ENCODE measurements around the gene SORBS1. TPM values are rescaled to one million over a fixed set of nuclear protein-coding genes. Genes with fewer than 3 reads are reported as not detected.
A peak's percentile ranks its signal among the peaks of the same experiment; 100 is the strongest.

The SORBS1 gene
- total RNA-seq, 1 donor, result 3.5 TPM

DNA sequence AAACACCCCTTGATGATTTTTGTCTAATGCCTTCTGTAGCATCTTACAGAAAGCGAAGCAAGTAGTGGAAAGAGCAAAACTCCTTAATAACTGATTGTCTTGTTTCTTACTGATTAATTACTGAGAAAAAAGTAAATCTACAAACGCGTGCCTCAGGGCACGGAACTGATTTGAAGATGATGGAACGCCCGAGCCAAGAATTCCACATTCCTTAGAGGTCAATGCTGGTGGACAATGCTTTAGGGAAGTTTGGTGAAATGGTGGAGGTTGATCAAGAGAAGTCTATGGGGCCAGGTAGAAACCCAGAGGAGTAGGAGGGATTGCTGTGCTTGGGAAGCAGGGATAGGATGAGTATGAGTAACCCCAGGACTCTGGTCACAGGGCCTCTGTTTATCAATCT lies 5.0 kb upstream of the SORBS1 start:
- DNase-seq (ENCODE audit: low read depth in 2 of 3, low spot score in 2 of 3), result no peak

GRCh38 chr10:95565336-95565735 lies 4.2 kb upstream of the SORBS1 start:
- no peak for DNase-seq (ENCODE audit: low read depth in 2 of 3, low spot score in 2 of 3)

- no peak for DNase-seq (ENCODE audit: low read depth in 2 of 3, low spot score in 2 of 3)
Observed at GRCh38 chr10:95564291-95564690, 3.1 kb upstream of the SORBS1 start.

DNA sequence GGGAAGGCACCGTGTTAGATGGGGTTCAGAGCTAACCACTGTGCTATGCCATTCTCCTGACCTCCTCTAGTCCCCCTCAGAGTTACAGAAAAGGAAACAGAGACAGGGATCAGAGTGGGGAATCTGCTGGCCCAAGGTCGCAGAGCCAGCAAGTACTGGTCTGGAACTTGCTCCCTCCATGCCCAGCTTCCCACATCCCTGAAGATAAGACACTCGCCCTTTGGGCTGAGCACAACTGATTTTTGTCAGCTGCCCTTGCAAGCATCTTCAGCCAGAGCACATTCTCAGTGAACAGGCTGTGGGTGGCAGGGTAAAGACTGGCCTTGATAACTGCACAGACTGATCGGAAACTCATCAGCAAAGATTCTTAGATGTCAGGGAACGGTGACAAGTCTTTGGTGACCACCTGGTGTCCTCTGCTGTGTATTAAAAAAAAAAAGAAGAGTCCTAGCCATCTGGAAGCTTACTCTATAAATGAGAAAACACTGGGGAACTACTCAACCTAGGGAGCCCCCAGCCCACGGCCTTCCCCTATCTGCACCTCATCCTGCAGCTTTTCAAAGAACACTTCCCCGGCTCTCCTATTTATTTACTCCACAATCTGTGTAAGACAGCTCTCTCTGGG lies 1.3 kb upstream of the SORBS1 start:
- DNase-seq (ENCODE audit: low read depth in 2 of 3, low spot score in 2 of 3), result no peak

DNA sequence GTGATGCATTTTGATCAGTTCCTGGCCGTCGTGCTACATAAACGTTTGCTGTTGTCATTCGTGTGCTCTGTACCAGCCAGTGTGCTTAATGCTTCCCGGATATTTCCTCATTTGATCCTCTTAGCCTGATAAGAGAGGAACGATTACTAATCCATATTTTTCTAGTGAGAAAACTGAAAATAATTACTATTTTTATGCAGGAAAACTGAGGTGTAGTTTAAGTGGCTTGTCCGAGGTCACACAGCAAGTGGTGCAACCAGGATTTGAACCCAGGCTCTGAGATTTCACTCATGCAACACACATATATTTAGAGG lies 650 bp upstream of the SORBS1 start:
- DNase-seq (ENCODE audit: low read depth in 2 of 3, low spot score in 2 of 3), result no peak

DNA sequence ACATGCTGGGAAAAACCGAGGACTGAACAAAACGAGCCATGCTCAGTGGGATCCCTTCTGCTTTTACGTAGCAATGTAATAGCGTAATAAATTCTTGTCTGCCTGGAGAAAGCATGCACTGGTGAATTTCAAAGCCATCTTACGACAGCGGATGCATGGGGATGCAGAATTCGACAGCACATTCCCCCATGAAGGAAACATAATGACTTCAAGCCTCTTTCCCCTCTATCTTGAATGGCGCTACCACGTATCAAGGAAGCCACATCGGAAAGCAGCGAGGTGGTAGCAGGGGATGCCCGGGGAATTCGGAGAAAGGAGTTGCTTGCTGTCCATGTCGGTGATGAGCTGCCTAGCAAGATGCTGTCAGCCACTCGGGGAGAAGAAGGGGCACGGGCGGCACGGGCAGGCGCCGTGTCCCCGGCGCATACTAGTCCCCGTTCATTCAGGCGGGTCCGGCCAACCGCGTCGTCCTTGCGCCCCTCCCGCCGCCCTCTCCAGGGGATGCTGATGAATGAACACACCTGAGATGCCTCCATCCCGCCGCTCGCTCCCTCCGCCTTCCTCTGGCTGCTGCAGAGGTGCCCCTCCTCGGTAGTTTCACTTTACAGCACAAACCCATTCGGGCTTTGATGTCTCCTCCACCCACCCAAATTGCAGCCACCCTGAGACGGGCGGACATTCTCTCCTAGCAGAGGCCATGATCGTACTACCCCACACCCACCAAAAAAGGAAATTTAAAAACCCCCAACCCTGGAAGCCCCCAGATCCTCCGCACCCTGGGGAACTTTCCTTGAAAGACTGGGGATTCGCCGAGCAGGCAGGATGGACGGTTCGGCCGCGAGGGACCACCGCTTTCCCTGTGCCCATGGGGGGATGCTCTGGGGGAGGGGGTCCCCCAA lies 644 bp downstream of the SORBS1 start:
- DNase-seq (ENCODE audit: low read depth in 2 of 3, low spot score in 2 of 3), result peak in 2 of 3 donors; percentile 20 to 51

GRCh38 chr10:95559896-95560277 lies 1.3 kb downstream of the SORBS1 start:
- DNase-seq (ENCODE audit: low read depth in 2 of 3, low spot score in 2 of 3), result no peak

- no peak for DNase-seq (ENCODE audit: low read depth in 2 of 3, low spot score in 2 of 3)
Observed at GRCh38 chr10:95559471-95559870, 1.7 kb downstream of the SORBS1 start.

DNA sequence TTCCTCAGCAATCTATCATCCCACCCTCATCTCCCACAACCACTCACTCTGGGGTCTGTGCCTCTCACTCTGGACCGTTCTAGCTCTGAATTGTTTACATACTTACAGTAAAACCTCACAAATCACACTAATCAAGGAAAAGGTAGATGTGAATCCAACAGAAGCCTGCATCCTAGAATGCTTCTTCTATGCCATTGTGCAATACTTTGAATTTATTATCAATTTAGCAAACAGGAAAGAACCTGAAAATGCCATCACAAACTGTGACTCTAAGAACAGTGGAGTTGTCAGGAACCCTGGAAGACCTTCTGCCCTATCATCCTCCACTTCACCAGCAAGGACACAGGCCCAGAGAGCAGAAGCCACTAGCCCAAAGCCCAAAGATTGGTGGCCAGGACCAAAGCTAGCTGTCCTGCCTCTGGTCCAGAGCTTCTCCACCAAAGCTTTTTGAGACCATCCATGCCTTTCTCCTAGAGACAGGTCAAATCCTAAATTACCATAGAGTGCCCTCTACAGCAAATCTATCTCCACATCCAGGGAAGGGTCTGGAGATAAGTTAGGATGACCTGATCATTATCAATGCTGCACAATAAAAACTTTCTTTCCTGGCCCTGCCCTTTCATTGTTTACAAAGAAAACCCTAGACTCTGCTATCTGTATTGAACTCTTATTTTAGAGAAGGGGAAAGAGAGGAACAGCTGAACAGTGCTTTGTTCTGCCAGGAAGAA lies 2.4 kb downstream of the SORBS1 start:
- DNase-seq (ENCODE audit: low read depth in 2 of 3, low spot score in 2 of 3), result no peak

- DNase-seq (ENCODE audit: low read depth in 2 of 3, low spot score in 2 of 3), result no peak
Observed at GRCh38 chr10:95556994-95557767, 4.0 kb downstream of the SORBS1 start.

DNA sequence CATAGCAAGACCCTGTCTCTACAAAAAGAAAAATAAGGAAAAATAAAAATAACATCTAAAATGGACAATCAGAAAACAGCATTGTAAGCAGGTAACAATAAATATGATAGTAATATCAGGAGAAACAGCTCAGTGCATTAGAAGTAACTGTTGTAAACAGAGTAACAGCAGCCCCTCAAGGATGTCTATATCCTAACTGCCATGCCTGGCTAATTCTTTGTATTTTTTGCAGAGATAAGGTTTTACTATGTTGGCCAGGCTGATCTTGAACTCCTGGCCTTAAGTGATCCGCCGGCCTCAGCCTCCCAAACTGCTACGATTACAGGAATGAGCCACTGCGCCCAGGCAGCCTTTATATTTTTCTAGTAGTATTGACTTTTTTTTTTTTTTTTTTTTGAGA lies 7.5 kb downstream of the SORBS1 start:
- no peak for DNase-seq (ENCODE audit: low read depth in 2 of 3, low spot score in 2 of 3)

- DNase-seq (ENCODE audit: low read depth in 2 of 3, low spot score in 2 of 3), result no peak
Observed at GRCh38 chr10:95552679-95553342, 8.4 kb downstream of the SORBS1 start.

DNA sequence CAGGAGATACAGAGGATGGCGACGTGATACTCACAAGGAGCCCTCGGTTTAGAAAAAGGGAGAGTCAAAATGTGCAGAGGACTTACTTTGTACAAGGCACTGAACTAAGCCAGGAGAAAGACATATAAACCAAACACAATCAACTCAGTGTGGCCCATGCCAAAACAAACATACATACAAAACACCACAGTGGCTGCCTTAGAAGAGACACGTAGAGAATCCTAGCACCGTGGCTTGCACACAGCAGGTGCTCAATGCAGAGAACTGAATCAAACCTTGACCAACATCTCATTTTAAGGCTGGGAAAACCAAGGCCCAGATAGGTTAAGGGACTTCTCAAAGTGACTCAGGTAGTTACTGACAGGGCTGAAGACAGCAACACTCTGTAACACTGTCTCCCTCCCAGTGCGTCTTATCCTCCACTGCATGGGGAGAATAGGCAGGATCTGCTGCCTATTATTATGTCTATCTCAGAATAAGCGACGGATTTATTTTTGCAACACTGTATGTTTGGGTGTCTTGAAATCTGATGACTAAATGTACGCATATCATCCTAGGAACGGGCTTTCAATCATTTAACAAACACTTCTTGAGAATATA lies 11.0 kb downstream of the SORBS1 start:
- DNase-seq (ENCODE audit: low read depth in 2 of 3, low spot score in 2 of 3), result no peak

- no peak for DNase-seq (ENCODE audit: low read depth in 2 of 3, low spot score in 2 of 3)
Observed at GRCh38 chr10:95547791-95548435, 13.3 kb downstream of the SORBS1 start.

- no peak for DNase-seq (ENCODE audit: low read depth in 2 of 3, low spot score in 2 of 3)
Observed at GRCh38 chr10:95547197-95547596, 14.0 kb downstream of the SORBS1 start.

DNA sequence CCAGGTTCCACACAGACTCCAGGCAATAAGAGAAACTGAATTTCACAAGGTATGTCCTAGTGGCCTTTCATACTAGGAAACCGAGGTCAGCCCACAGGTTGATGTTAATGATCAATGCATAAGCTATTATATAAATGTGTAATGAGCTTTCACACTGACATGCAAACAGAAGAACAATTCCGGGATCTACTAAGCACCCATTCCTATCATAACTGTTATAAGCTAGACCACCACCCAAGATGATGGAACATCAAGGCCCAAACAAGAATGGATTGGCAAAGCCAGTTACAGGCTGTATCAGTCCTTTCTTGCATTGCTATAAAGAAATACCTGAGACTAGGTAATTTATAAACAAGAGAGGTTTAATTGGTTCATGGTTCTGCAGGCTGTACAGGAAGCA lies 15.2 kb downstream of the SORBS1 start:
- no peak for DNase-seq (ENCODE audit: low read depth in 2 of 3, low spot score in 2 of 3)

DNA sequence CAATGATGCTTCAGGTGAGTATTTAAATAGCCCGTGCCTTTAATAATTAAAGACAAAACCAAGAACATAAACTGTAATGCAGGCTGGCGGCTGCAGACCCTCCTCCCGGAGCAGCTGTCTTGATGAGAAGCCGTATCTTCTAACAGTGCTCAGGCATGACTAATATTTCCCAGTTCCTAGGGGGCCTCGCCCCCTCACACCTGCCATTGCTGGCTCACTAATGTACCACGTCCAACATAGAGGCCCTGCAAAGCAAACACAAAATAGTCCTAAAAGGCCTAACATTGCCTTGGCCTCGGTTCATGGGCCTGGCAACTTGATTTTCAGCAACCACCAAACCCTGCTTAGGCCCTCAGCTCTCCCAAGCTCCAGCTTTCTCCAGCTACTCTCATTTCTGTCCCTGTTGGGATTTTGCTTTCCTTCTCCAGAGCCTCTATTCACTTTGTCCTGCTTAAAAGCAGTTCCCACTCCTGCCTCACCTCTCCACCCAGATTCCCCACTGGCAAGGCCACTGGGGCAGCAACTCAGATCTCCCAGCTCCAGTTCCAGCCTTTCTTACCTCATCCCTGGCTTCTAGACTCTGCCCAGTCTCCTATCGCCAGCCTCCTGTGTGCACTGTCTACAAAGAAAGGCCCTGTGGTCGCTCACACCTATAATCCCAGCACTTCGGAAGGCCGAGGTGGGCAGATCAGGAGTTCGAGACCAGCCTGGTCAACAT lies 16.2 kb downstream of the SORBS1 start:
- DNase-seq (ENCODE audit: low read depth in 2 of 3, low spot score in 2 of 3), result no peak

DNA sequence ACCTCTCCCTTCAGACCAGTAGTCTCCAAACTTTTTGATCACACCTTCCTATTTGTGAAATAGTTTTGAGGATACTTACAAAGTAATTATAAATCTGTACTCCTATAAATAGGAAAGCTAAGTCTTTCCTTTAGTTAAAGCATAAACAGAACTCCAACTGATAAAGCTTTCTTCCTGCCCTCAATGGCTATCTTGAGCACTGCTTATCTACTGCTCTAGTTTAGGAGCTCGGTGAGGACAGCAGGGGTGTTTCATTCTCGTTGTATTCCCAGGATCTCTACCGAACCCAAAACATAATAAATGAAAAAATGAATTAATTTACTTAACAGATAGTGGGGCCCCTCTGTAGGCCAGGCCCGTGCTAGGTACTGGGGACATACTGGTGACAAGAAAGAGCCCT lies 17.7 kb downstream of the SORBS1 start:
- DNase-seq (ENCODE audit: low read depth in 2 of 3, low spot score in 2 of 3), result no peak

- DNase-seq (ENCODE audit: low read depth in 2 of 3, low spot score in 2 of 3), result no peak
Observed at GRCh38 chr10:95542761-95543160, 18.4 kb downstream of the SORBS1 start.
